Ovary (tissue), 9 donors: ENCODE results near the gene CDH23. TPM values are rescaled to one million over a fixed set of nuclear protein-coding genes. Genes with fewer than 3 reads are reported as not detected.

Source experiments
- DNase-seq, 5 donors: peaks; one replicate each; pipeline ENCODE4 v3.0.0-alpha.2; 2019 to 2020
- H3K27ac ChIP-seq, 2 donors: fragments of 200-600 bp; one replicate each; pipeline versions ENCODE4 v1.5.1 to v1.8.0; 2019 to 2022
- H3K27me3 ChIP-seq: fragments of 200-600 bp; one replicate; pipeline ENCODE4 v1.8.0; 2022
- H3K36me3 ChIP-seq: fragments of 200-600 bp; sonication (generic); one replicate; pipeline ENCODE4 v1.5.1; 2019
- H3K4me1 ChIP-seq: one replicate; pipeline ENCODE4 v1.8.1; 2013; ENCODE audit warnings: mild to moderate bottlenecking, moderate library complexity; ENCODE audit not compliant: insufficient read depth
- H3K4me3 ChIP-seq: fragments of 200-600 bp; sonication (generic); one replicate; pipeline ENCODE4 v1.5.1; 2017
- H3K9me3 ChIP-seq, 2 donors: fragments of 200-600 bp in 1 of 2; sonication (generic) in 1 of 2; one replicate each; pipeline versions ENCODE4 v1.5.1 to v1.8.1; 2013 to 2019; ENCODE audit warnings: mild to moderate bottlenecking in 1 of 2, moderate library complexity in 1 of 2
- EP300 ChIP-seq: sonication (generic); formaldehyde crosslinking; IDR thresholded peaks from one replicate; pipeline ENCODE4 v1.6.1; 2017; ENCODE audit warnings: antibody characterized with exemption
- POLR2A ChIP-seq: fragments of 450-650 bp; IDR thresholded peaks from one replicate; pipeline ENCODE4 v1.6.1; 2017; ENCODE audit warnings: antibody characterized with exemption, mild to moderate bottlenecking, moderate library complexity
- WGBS, 3 donors: extraction: QIAGEN DNeasy Blood & Tissue Kit in 1 of 3; methylation state at CpG; one replicate each; pipeline versions ENCODE4 v1.1.5 to v1.1.7; 2013 to 2017; 5-methylcytosine and 5-hydroxymethylcytosine counted together
- intact Hi-C, 4 donors: fragments of 100-400 bp; cut with DNase I; formaldehyde crosslinking; loops; one replicate each; pipeline versions ENCODE4 v1.11.0 to v1.15.1; 2022 to 2023
- polyA plus RNA-seq, 2 donors: library from polyadenylated mRNA; stranded (reverse); fragments of 200-250 nt in 1 of 2; fragments of 350-450 nt in 1 of 2; fragmentation: Illumina TruSeq in 1 of 2; extraction: RNeasy Lipid Tissue Mini Kit (QIAGEN cat#74804) in 1 of 2; gene quantifications; one replicate each; pipeline ENCODE4 v1.2.3, GENCODE V29; 2013 to 2014
- total RNA-seq, 7 donors: library from RNA; depleted of rRNA in 2 of 7; stranded (reverse); fragments of >200 nt in 2 of 7; fragmentation: NEBNext Ultra II Directional in 3 of 7; extraction: Animal tissue kit (Norgen Biotek cat#: 25700) in 3 of 7; gene quantifications; one replicate each; pipeline versions ENCODE4 v1.1.0 to v1.2.4, GENCODE V29; 2016 to 2023
- TF ChIP-seq, protein P1 (sequence below), 3 donors: fragments of 450-650 bp in 2 of 3; fragments of 200-600 bp in 1 of 3; IDR thresholded peaks; one replicate each; pipeline versions ENCODE4 v1.5.1 to v1.8.0; 2016 to 2022; ENCODE audit warnings: antibody characterized with exemption in 3 of 3, mild to moderate bottlenecking in 1 of 3
- donor health status: DM: no; HTN: no; CAD: no; lungs with moderate emphysema.
- donor health status: DM: no; HTN: no; CAD: no.
- donor health status: Bipolar disorder and iron deficiency.
- donor health status: DM: yes; HTN: yes; CAD: no.
- donor health status: DM: no; HTN: no; CAD: no.
- donor health status: DM: yes; HTN: yes; CAD: no.

CDH23 gene
- total and polyA plus RNA-seq, 9 donors = 7.5 to 108 (median 39.1) TPM

GRCh38 chr10:71799112-71799511, 402.4 kb downstream of the CDH23 start:
- Histone ChIP-seq H3K36me3 (no peaks in the 10 kb centered on the region), H3K27me3 (no peaks in the 10 kb centered on the region), H3K27ac (no peak overlapping the region), H3K4me1 (no peaks in the 10 kb centered on the region), H3K4me3 (no peak overlapping the region), H3K9me3 (no peaks in the 10 kb centered on the region)
- WGBS, 3 donors = 78 to 89% (median 83%) methylated on average over 10 of the region's 10 CpGs
- DNase-seq = peak in 1 of 5 donors; percentile 12
- intact Hi-C loops = no loop called here
- TF ChIP-seq, protein P1, sequence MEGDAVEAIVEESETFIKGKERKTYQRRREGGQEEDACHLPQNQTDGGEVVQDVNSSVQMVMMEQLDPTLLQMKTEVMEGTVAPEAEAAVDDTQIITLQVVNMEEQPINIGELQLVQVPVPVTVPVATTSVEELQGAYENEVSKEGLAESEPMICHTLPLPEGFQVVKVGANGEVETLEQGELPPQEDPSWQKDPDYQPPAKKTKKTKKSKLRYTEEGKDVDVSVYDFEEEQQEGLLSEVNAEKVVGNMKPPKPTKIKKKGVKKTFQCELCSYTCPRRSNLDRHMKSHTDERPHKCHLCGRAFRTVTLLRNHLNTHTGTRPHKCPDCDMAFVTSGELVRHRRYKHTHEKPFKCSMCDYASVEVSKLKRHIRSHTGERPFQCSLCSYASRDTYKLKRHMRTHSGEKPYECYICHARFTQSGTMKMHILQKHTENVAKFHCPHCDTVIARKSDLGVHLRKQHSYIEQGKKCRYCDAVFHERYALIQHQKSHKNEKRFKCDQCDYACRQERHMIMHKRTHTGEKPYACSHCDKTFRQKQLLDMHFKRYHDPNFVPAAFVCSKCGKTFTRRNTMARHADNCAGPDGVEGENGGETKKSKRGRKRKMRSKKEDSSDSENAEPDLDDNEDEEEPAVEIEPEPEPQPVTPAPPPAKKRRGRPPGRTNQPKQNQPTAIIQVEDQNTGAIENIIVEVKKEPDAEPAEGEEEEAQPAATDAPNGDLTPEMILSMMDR (IDR thresholded peaks at IDR 0.05) = no peak
- no peak for TF ChIP-seq EP300
- no peak for TF ChIP-seq POLR2A

DNA sequence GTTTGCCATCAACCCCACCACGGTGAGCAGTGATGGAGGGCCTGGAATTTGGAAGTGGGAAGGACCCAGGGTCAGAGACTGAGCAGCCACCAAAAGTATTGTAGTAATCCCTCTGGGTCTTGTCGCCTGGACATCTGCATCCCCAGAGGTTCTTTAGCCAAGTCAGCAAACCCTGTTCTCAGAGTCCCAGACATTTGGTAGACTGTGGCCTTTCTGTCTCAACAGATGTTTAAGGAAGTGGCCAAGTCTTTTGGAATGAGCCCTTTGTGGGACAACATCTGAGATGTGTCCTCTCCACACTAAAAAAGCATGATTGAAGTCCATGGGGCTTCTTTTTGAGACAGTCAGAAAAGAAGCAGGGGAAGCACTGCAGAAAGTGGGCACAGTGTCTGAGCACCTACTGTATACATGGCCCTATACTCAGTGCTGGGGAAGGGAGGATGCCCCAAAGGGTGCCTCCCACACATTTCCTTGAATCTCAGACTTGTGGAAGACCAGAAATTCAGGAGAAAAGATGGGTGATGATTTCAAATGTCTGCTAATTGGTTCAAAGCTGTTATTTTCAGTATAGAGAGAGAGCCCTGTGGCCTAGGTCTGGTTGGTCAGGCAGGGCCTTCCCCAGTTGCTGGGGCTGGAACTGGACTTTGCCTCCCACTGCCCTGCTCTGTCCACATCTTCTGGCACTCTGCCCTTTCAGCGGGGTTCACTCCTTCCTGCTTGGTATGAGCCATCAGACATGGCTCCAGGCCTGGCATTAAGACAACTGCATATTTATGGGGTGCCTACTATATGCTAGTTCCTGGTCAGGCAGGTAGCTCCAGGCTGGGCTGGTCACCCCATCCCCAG, 403.1 kb downstream of the CDH23 start:
- DNase-seq = peak in 1 of 5 donors; percentile 15
- 79 to 85% (median 80%) methylated on average over 3 of the region's 3 CpGs for WGBS, 3 donors
- Histone ChIP-seq H3K4me1 (no peaks in the 10 kb centered on the region), H3K27ac (no peak overlapping the region), H3K9me3 (no peaks in the 10 kb centered on the region), H3K36me3 (no peaks in the 10 kb centered on the region), H3K4me3 (no peak overlapping the region), H3K27me3 (no peaks in the 10 kb centered on the region)
- TF ChIP-seq EP300 = no peak
- no peak for TF ChIP-seq POLR2A
- TF ChIP-seq, protein P1 (IDR thresholded peaks at IDR 0.05) = no peak
- intact Hi-C loops = no loop called here

DNA sequence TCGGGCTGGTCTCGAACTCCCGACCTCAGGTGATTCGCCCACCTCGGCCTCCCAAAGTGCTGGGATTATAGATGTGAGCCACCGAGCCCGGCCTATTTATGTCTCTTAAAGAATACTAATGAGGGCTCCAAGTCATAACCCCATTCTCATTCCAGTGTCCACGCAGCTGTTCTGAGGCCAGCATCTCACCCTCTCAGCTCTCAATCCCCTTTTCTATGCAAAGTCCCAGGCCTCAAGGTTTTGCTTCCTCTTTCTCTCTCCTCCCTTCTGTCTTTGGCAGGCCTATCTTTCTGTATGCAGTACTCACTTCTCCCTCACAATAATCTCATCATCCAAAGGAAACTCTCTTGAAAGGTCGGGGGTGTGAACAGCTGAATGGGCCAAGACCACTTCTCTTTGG, 404.6 kb downstream of the CDH23 start:
- TF ChIP-seq POLR2A = no peak
- TF ChIP-seq, protein P1 (IDR thresholded peaks at IDR 0.05) = no peak
- TF ChIP-seq EP300 = no peak
- Histone ChIP-seq H3K27ac (no peak overlapping the region), H3K9me3 (no peaks in the 10 kb centered on the region), H3K4me3 (no peak overlapping the region), H3K4me1 (no peaks in the 10 kb centered on the region), H3K27me3 (no peaks in the 10 kb centered on the region), H3K36me3 (no peaks in the 10 kb centered on the region)
- no peak for DNase-seq
- intact Hi-C loops = no loop called here
- 91 to 94% (median 91%) methylated on average over 9 of the region's 9 CpGs for WGBS, 3 donors

DNA sequence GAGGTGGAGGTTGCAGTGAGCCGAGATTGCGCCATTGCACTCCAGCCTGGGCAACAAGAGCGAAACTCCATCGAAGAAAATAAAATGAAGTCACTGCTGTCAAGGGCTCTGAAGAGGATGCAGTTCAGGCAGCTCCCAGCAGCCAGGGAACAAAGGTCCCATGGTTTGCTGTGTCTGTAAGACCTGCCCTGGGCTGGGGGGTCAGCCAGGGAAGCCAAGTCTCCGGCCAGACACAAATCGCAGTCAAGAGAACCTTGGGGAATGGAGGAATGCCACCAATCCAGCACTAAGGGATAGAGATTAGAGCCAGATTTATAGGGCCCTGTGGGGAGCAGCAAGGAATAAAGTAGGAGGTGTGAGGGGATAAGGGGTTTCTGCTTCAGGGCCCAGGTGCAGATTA, 405.5 kb downstream of the CDH23 start:
- H3K36me3 ChIP-seq = no peaks in the 10 kb centered on the region
- H3K27me3 ChIP-seq = no peaks in the 10 kb centered on the region
- H3K9me3 ChIP-seq = no peaks in the 10 kb centered on the region
- H3K4me3 ChIP-seq = no peak overlapping the region
- no peak for TF ChIP-seq POLR2A
- DNase-seq = no peak
- H3K27ac ChIP-seq = no peak overlapping the region
- intact Hi-C loops = no loop called here
- 86 to 93% (median 91%) methylated on average over 6 of the region's 6 CpGs for WGBS, 3 donors
- H3K4me1 ChIP-seq = no peaks in the 10 kb centered on the region
